Islet precursor cell (in vitro differentiated cells): ENCODE measurements around the gene H2AZ1.

Experiments
- DNase-seq: peaks from one replicate; pipeline ENCODE4 v3.0.0-alpha.2; 2018

H2AZ1 gene

DNA sequence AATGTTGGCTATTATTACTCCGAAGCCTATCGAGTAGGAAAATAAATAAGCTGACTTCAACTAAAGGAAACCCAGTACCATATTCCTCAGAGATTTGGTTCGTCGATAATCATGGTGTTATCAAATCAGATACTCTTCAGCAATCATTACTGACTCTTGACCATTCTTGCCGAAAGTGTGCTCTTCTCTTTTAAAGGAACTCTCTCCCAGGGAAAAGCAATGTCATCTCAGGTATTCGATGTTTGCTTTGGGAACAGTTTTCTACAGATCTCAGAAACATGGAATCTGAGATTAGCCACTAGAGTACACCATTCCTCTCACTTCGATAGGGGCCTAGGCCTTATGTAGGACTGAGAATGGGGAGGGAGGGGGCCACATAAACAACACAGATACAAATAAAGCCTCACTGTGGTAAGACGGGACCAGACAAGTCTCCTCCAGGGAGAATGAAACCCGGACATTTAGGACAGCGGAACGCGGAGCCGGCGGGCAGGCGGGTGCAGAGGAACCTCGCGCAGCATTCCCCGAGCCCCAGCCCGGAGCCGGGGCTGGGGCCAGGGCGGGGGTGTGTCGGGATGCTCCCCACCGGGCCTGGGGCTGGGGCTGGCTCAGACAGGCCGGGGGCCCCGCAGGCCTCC, 4.2 kb downstream of the H2AZ1 start:
- no peak for DNase-seq

DNA sequence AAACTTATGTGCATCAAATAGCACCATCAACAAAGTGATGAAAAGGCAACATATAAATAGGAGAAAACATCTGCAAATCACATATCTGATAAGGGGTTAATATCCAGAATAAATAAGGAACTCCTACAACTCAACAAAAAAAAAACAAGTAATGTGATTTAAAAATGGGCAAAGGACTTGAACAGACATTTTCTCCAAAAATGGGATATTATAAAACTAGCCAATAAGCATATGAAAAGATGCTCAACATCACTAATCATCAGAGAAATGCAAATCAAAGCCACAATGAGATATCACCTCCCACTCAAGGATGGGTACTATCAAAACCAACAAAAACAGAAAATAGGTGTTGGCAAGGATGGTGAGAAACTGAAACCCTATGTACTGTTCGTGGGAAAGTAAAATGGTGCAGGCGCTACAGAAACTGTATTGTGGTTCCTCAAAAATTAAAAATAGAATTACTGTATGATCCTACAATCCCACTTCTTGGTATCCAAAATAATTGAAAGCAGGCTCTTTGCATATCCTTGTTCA, 6.1 kb downstream of the H2AZ1 start:
- no peak for DNase-seq

DNA sequence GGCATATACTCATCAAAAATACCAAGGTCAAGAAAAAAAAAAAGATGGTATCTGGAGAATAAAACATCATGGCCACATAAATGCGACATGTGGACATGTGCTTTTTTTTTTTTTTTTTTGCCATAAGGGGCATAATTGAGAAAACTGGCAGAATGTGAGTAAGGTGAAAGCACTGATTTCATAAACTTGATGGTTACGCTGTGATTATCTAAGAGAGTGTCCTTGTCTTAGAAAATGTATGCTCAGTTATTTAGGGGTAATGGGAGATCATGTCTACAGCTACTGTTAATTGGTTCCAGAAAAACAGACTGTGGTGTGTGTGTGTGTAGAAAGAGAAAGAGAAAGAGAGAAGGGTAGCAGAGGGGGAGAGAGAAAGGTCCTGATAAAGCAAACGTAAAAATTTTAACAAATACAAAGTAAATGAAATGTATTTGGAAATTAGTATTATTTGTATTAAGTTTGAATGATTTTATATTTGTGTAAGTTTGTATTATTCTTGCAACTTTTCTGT, 11.8 kb downstream of the H2AZ1 start:
- DNase-seq, result no peak

DNA sequence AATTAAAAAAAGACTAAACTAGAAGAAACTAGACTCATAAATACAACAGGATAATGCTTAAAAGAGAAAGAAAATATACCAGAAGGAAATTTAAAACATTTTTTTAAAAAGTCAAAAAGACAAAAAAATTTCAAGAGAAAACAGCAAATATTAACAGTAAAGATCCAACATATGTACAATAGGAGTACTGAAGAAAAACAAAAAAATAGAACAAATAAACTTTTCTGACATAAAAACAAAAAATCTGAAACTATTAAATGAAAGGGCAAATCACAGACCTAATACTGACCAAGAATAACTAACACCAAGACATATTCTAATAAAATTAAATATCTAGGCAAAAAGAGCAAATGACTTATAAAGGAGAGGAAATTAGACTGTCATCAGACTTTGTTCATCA, 15.2 kb downstream of the H2AZ1 start:
- no peak for DNase-seq

DNA sequence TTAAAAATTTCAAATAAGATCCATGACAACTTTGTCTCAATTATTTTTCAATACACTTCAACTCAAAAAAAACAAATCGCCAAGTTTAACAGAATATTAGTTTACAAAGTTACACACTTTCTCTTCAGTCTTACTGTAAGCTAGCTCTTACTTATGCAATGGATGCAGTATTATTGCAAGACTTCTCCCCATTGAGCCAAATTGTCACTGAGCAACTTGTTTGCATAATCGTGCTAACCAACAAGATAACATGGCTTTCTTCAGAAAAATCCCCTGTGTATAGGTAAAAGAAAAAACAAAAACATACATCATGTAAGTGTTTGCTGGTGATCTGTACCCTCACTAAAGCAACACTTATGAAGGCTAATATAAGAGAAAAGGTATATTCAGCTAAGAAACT, 22.5 kb downstream of the H2AZ1 start:
- no peak for DNase-seq

DNA sequence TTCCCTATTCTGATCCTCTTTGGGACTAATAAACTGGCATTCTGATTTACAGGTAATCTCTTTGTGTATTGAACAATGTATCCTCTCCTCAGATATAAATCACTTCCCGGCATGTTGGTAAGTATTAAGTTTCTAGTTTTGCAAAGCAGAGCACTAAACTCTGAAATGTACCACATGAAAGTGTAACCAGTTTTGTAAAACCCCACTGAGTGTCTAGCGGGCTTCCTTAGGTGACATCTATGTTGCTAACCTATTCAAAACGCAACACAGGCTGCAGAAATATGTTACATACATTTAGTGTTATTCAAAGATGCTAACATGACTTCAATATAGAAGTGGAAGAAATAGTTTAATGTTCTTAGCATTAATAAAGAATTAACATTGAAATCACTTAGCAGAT, 28.9 kb downstream of the H2AZ1 start:
- no peak for DNase-seq

DNA sequence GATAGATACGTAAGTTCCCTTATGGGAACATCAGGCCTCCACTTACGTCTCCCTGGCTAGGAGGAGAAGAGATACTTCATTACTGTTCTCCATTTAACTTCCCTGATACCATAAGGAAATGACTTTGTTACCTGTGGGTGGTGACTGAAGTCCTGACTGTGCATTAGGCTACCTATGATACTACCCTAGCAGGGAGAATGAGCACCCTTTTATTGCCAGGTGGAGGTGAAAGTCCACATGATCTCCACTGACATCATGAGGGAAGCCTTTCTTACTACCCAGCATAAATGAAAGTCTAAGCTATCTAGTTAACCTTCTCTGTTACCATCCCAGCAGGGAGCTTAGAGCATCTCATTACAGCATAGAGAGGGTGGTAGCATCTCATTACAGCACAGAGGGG, 31.4 kb downstream of the H2AZ1 start:
- no peak for DNase-seq

DNA sequence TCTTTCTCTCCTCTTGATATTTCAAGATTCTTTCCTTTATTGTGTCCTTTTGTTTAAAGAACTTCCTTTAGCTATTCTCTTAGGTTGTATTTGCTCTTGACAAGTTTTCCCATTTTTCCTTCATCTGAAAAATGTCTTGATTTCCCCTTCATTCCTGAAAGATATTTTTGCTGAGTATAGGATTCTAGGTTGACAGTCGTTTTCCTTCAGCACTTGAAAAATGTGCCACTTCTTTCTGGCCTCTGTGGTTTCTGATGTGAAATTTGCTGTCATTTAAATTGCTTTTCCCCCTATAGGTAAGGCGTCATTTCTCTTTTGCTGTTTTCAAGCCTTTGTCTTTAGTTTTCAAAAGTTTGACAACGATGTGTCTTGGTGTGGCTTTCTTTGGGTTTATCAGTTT, 32.5 kb downstream of the H2AZ1 start:
- no peak for DNase-seq

DNA sequence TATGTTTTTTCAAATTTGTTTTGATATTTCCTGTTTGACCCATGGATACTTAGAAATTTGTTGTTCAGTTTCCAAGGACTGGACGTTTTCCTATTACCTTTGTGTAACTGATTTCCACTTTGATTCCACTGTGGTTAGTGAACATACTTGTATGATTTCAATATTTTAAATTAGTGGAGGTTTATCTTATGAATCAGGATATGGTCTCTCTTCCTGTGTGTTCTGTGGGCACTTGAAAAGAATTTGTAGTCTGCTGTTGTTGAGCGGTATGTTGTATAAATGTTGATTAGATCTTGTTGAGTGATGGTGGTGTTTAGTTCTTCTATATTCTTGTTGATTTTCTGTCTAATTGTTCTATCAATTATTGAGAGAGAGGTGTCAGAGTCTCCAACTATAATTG, 34.6 kb downstream of the H2AZ1 start:
- DNase-seq, result no peak
